ENCODE data around the gene ATP8A2.

ATP8A2 gene

DNA sequence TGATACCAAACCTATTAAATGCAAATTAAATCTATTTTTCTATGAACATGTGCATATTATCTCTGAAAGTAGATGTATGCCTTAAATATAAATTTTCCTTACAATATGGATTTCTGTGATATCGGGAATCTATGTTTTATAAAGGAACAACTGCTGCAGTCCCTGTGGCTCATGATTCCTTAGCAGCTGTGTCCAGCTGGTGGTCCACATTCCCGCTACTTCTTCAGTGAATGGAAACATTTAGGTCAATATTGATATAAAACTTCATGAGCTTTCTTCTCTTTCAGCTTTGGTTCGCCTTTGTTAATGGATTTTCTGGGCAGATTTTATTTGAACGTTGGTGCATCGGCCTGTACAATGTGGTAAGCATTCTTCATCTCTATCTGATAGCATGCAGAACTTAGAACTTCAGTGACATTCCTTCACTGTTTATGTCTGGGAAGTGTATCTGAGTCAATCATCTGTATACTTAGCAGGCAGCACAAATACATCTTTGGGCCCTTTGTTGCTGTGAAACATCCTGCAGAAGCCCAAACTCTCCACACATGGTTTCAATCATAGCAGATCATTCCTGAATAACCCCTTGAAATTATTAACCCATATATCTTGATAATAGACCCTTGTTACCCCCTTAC is 456.2 kb downstream of the ATP8A2 start:
- DNase-seq, result no peak

DNA sequence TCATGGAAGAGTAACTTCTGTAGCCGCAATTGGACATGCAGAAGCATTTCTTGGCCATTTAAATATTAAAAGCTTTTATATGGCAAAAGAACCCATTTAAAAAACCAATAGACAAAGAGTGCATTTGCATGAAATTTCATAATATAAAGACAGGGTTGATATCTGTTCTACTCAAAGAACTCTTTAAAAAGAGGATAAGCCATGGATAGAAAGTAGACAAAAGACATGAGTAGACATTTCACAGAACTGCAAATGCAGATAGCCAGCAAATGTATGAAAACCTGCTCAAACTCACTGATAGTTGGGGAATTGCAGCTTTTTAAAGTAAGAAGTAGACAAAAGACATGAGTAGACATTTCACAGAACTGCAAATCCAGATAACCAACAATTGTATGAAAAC is 462.0 kb downstream of the ATP8A2 start:
- DNase-seq, result no peak

DNA sequence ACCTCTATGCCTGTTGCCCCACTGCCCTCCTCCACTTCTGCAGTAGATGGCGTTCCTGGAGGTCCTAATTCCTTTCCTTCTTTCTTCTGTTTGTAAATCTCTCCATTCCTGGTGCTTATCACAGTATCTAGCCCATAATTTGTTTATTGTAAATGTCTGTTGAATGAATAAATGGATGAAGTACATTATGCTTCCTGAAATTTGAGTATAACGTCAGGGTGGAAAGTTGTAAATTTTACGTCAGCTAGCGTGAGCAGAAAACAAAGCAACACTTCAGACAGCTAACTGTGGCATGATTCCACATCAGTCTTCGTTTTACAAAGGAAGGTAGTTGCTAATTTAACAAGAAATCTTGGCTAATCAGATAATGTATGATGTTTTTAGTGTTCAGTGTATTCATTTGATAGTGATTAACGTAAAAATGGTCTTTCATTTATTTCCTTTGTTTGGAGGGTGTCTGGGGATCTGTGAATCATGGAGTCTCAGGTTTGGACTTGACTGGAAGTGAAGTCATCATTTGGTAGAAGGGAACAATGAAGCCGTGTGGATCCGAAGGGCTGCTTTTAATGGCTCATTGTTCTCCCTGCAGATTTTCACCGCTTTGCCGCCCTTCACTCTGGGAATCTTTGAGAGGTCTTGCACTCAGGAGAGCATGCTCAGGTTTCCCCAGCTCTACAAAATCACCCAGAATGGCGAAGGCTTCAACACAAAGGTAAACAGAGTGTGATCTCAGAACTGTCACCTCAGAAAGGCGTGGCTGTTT is 465.0 kb downstream of the ATP8A2 start:
- DNase-seq, result no peak

DNA sequence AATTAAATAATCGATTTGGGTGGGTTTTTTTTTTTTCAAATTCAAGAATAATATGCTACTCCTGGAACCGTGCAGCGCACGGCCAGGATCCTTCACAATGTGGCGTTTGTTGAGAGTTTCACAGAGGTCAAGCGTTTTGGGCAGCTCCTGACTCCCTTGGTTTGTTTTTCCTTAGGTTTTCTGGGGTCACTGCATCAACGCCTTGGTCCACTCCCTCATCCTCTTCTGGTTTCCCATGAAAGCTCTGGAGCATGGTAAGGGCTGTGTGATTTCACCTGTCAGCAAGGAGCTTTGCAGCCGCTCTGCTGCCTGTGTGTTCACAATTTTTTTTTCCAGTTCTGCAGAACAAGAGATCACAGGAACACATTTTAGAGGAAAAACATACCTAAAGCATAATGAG is 467.6 kb downstream of the ATP8A2 start:
- no peak for DNase-seq

DNA sequence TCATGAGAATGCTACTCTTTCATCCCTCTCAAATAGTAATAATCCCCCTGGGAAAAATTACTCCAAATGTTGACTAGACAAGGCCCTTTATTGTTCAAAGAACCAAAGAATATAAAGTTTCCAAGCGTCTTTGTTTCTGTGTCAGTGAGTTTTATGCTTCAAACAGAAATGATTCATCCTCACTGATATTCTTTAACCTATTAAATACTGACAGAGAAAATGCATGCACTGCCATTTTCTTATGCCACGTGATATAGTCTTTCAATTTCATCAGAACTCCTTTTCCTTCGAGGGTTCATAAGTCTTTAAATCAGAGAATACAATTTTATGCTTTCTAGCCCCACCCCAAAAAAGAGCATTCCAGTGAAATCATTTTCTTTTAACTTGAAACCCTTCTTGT is 468.5 kb downstream of the ATP8A2 start:
- no peak for DNase-seq

DNA sequence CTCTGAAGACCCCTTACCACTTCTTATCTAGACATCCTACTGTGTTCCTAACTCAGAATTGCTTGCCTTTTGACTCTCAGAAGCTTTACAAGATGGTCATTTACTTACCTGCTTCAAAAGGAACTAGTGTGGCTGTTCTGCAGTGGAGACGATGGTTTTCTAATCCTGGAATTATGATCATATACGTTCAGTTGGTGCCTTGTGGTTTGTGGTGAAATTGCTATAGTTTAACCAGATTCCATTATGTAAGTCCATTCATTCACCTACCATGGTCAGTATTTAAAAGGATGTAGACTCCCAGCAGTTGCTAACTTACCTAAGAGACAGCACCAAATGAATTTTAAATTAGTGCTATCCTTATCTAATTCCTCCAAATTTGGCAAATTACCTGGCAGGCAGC is 469.2 kb downstream of the ATP8A2 start:
- no peak for DNase-seq

DNA sequence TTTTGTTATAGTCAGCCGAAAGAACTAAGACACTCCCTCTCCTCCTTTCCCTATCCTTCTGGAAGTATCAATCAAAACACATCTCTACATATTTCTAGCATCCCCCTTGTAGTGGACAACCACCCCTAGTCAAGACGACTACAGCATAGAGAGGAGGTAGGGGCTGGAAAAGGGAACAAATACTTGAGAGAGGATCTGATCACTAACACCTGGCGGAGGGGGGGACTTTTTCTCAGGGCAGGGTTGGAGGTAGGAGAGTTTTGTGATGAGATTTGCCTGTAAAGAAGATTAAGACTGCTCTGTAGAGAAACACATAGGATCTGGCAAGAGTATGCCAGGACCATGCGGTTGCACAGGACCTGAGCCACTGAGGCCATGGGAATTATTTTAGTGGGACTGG is 471.9 kb downstream of the ATP8A2 start:
- no peak for DNase-seq

DNA sequence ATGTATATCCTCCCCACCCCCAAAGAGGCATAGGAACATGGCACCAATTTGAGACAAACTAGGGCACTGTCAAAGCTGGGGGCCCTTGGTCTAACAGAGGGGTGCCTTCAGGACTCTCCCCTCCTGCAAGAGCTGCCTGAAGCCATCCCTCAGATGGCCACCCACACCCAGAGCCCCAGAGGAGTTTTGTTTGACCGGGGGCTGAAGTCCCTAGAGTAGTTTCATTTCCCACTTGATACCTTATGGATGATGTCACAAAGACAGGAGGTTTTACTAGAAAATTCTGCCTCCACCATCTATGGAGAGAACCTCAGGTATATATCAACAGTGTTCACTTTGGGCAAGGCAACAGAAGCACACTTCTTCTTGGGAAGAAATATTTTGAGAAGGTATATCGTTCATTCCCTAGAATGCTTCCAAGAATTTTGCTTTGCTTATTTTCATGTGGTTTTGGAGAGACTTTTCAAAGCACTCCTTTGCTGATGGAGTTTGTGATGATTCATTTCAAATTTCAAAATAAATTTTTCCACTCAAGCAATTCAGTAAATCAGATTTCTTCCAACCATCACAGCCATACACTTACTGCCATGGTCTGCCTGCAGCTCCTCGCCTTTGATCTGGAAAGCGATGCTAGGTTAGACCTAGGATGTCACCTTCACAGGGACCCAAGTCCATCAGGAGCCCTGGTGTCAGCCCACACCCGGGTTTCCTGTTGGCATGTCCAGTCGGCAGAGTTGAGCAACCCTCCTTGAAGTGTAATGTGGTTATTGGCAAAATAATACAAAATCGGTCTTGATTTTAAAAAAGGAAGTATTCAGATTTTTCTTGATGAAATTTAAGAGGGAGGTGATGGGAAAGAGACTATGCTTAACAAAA is 473.0 kb downstream of the ATP8A2 start:
- DNase-seq, result no peak

DNA sequence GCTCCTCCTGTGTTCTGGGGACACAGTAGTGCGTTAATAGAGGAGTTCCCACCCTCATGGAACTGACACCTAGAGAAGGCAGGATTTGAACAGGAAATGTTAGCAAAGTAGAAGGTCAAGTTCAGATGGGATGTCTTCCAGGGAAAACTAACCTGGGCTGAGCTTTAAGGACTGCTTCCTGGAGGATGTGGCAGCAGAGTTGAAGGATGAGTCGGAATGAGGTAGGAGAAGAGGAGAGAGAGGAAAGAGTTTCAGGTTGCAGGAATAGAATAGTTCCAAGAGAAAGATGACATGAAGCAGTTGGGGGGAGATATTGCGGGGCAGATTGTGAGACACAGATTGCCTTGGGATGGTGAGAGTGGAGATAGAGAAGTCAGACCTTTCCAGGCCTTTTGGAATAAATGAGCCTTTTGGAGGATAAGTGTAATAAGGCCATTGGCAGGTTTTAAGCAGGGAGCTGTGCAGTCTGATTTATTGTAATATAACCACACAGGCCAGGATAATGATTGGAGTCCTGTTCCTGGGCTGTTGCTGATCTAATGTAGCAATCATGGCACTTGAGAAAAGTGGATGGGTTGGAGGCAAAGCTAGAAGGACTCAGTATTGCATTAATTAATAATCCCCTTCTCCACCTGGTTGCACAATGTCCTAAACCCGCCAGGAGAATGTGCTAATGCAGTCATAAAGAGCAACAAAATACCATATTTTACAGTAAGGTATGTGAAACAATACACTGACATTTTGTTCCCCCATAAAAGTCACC is 474.6 kb downstream of the ATP8A2 start:
- no peak for DNase-seq

DNA sequence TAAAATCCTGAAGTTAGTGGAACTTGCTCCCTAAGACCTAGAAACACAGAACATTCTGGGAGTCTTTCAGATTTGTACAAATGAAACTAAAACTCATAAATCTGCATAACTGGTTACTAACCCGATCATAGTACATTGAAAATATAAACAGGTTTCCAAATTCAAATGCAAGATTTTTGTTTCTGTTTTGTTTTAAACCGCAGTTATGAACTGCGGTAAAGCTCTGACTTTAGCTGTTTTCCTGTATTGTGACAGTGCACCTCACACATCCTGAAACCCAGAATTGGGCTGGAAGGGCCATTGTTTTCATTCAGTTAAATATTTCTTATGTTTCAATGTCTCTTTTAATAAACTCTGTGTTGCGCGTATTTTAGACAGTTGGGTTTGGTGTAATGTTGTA is 475.4 kb downstream of the ATP8A2 start:
- no peak for DNase-seq

DNA sequence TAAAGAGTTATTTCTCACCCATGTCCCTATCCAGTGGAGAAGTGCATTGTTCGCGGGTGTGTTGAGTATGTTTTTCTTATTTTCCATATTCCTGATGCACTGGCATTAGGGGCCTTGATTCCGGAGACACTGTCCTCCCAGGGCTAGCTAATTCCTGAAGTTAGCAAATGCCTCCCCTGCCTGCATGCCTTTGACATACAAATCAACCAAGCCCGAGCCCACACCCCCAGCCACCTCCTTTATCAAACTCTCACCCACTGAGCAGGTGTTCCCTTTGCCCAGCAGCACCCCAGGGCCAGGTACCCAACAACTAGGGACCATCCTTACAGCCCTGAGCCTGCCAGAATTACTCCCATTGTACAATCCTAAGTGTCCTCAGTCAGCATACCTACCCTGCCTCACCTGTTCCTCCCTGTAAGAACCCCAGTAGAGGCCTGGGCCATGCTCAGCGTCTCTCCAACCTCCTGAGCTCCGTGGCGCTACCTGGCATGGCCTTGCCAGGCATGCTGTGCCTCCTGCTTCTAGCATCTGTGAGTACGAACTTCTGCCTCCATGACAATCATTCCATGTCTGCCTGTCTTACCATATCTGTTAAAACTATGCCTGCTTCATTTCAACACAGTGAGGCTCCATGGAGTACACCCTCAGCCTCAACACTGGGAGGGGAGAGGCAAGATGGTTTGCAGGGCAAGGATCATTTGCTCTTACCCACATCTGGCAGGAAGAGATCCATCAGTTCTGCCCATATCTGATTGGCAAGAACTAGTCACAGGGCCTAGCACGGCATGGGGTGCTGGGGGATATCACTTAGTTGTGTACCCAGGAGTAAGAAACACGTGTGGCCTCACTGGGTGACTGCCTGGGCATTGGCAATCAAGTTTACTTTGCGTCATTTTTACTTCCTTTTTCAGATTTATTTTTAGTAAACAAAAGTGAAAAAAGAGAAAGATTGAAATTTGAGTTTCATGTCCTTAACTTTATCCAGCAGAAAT is 476.2 kb downstream of the ATP8A2 start:
- no peak for DNase-seq

DNA sequence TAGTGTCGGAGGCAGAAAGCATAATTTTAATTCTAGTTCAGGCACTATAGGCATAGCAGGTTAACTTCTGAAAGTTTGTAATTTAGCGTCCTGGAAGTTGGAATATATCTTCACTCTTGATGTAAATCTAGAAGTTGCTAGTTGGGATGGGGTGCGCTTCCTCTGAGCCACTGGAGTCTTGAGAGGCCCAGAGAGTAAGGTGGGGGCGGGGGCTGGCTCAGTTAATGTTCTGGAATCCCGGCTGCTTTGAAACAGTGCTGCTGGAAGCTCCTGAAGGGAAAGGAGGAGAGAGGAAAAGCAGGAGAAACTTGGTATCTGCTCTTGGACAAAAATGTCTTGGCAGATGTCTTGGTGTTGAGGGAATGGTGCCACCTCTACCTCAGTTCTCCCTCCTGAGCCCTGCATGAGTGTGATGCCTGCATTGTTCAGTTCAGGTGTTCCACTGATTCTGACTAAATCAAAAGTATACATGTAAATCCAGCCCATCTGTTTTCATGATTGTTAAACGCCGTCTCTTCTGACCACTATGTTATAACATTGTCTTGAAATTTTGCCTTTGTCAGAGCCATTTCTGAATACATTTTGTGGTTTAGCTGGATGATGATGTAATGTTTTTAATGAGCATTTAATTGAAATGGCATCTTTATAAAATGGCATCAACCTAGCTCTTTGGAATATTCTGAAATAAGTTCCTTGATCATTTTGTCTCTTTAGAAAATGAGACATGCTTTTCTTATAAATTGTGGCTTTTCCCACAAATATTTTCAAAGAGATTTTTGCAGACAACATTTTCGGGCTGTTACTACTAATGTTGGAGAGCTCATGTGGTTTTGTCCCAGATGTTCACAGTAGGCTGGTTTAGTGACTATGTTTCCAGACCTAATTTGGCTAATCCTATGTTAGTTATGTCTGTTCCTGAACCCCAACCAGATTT is 477.3 kb downstream of the ATP8A2 start:
- no peak for DNase-seq

DNA sequence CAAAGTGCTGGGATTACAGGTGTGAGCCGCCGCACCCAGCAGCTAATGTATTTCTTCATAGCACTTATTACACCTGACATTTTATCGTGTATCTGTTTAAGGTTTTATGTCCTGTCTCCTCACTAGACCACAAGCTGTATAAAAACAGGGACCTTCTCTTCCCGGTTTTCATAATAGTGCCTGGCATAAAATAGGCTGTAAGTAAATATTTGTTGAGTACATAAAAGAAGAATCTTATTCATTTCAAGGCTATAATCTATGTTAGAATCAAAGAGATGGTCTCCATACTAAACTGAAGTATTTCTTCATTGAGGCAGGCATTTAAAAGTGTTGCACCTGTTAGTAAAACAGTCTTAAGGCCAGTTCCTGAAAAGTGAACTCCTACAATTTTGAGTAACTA is 486.1 kb downstream of the ATP8A2 start:
- no peak for DNase-seq

DNA sequence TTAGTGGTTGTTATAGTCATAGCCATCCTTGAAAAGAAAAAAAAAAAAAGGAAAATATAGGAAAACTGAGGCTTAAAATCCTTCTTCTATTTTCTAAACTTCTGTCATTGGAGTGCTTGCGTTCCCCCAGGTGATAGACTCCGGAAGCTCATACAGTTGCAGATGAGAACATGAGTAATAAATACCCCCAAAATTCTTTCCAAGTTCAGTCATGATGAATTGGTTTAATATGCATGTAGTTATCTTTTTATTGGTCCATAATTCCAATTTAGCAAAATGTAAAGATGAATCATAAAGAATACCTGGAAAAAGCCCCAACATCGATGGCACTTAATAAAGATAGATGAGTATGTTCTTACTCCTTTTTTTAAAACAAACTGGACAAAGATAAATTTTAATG is 487.8 kb downstream of the ATP8A2 start:
- DNase-seq, result no peak

DNA sequence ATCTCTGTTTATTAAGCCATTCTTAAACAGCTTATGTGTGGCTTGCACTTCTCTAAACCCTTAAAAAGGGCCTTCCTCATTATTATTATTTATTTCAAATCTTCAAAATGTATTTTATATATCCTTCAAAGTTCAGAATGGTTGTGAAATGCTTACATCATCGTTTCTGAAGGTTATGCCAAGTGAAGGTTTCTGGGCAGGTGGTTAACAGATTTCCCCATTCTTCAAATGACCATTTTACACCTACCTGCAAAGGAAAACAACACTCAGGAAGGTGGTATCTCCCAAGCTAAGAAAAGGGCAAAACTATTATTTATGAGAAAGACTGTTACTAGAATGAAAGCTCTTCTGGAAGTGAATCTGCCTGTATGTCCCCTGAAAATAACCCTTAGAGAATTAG is 488.5 kb downstream of the ATP8A2 start:
- DNase-seq, result no peak

DNA sequence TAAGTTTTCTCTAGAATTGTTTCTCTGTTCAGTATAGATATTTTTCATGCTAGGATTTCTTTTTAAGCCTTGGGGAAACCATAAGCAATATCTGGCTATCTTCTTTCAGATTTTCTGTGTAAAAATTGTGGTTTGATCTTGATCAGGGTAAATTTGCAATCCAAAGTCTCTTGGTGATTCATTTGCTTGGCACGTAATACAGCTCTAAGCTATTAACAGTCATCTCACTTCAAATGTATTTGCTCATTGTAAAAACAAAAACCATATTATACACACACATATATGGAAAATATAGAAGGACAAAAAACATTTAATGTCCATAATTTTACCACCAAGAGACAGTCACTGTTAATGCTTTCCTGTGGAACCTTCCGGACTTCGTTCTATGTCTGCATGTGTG is 489.1 kb downstream of the ATP8A2 start:
- no peak for DNase-seq

DNA sequence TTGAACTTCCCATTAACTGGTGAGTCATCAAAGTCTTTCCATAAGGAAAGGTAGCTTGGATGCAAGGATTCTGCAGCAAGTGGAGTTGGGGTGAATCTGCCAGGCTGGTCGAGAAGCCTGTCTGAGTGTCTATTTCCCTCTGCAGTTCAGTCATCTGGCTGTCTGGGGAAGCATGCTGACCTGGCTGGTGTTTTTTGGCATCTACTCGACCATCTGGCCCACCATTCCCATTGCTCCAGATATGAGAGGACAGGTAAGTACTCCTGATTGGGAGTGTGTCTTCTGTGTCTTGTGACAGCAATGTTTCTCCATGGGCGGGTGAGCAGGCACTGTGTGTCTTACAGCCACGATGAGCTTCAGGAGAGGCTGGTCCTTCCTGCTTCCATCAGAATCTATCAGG is 490.4 kb downstream of the ATP8A2 start:
- DNase-seq, result no peak

DNA sequence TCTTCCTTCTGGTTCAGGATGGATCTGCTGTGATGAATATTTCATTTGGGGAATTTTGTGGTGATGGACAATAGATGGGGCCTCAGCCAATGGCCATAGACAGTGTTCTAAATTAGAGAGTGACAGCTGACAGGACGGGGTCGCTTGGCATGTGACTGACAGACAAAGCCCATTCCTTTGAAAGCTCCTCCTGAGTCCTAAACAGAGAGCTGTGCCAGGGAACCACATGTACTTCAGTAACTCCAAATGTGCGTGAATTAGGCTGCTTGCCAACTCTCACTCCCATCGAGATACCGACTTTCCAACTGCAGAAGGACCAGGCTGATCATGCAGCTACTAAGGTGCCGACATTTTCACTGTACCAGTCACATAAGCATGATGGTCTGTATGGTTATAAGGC is 492.3 kb downstream of the ATP8A2 start:
- DNase-seq, result no peak

DNA sequence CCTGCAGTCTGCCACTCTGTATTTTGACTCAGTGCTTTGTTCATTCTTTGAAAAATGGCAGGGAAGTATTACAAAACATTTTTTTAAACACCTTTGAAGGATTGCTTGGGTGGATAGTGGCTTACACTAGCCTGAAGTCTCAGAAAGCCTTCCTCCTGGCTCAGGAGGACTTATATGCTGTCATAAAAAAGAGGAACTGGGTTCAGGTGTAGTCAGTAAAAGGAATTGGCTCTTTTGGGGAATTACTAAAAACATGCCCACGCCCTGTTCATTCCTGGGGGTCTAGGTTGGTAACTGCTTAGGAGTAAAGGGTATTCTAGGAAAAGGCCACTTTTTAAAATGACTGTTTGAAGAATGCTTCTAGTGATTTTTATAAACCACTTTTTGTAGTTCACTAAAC is 493.2 kb downstream of the ATP8A2 start:
- no peak for DNase-seq

DNA sequence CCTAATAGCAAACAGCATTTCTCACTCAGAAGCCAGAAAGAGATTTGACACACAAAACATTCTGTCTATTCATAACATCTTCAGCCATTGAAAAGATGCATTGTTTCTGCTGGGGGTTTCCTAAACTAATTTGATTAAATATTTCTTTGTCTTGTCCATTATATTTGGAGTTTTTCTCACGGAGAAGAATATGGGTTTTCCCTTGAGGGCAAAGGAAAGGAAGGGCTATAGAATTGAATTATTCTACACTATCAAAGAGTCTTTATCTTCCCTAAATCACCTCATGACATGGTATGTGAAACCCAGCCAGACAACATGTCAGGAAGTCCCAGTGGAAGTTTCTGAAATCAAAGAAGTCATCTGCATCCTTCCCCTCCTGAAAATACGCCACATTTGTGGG is 493.6 kb downstream of the ATP8A2 start:
- no peak for DNase-seq

DNA sequence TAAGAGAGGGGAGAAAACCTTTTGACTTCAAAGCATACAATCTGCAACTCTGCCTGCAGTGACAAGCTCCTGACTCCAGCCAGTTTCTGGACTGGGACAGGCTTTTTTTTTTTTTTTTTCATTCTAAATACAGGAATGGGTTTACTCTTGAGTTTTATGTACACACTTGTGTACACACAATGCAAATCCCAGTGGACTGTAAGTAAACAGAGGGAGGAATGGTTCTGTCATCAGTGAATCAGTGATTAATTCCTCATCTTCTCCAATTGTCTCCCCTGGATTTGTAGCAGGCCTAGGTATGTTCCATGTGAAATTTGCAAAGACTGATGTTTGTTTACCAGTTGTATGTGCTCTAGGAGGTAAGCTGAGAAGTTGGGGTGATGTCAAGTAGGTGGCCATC is 495.3 kb downstream of the ATP8A2 start:
- no peak for DNase-seq
